AG08395 (cell line): Measurements from ENCODE around the gene NAV2.

Experiments
- DNase-seq: peaks from one replicate; pipeline ENCODE4 v3.0.0; 2012; ENCODE audit warnings: mixed read lengths, low spot score

The NAV2 gene

DNA sequence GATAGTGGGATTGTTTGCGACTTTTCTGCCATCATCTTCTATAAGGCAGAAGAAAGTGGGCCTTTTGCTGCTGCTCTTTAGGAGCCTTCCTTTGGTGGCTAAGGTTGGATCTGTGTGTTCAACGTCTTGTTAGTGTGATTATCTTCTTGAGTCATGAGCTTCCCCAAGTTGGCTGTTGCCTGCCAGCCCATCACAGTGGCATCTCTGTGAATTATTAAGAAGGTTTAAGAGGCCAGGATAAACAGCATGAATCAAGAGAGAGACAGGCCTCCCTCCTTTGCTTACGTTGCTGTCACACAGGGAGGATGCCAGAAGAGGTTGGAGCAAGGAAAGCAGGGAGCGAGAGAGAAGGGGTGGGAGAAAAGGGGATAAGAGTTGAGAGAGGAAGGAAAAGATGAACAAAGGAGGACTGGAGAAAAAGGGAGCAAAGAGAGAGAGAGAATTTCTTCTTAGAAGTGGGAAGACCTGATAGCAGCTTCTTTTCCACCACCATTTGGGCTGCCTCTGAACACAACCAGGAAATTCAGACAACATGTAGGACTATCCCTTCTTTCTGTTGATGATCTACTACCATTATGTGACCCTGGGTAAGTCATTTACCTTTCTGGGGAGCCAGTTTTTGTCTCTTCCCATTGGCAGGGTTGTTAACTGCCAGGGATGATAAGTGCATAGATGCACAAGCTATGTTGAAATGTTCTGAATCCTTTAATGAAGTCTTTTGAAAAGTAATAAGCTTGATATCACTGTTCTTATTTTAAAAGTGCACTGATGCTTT lies 126.5 kb downstream of the NAV2 start:
- DNase-seq, result no peak

DNA sequence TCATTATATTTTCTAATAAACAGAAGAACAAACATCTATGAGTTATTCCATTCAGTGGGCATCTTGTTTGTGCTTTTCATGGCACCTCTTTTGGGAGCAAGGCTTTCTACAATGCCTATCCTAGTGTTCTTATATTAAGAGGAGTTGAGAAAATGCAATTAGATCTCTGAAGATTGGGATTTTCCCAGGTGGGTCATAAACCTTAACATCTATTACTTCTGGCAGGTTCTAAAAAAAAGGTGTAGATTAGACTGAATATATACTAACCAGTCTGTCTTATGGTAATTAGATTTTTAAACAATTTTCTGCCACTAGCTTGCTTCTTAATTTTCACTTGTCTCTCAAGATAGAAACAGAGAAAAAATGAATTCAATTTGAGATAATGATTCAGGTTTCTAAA lies 128.3 kb downstream of the NAV2 start:
- no peak for DNase-seq

DNA sequence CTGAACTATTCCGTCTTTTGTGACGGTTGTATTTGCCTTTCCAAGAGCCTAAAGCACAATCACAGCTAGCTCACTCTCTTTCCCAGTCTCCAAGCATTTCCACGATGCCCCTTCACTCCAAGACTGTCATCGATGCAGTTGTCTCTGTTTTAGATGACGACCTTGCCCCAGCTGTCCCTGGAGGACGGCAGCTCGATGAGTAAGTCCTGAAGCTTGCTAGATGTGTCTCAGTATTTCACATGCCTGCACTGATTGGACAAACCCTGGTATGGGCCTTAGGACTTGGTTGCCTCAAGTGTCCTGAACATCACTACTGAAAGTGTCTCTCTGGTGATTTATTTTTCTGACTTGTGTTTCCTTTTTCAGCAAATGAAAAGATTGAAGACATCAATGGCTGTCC lies 129.9 kb downstream of the NAV2 start:
- peak; percentile 68 for DNase-seq

DNA sequence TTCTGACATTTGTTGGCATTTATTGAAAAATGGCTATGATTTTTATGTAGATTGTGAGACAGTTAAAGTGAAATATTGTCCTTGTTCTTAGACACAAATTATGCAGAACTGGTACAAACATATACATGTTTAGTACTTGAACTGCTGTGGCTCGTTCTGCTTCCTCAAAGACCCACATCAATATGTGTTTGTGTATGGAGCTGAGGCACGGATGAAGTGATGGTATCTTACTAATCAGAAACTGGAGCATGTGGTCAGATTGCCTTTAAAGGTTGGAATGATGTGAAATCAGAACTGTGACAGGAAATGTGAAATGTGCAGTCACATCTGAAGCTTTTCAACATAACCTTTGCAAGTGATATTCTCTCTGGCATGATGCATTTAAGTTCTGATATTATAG lies 130.4 kb downstream of the NAV2 start:
- no peak for DNase-seq

DNA sequence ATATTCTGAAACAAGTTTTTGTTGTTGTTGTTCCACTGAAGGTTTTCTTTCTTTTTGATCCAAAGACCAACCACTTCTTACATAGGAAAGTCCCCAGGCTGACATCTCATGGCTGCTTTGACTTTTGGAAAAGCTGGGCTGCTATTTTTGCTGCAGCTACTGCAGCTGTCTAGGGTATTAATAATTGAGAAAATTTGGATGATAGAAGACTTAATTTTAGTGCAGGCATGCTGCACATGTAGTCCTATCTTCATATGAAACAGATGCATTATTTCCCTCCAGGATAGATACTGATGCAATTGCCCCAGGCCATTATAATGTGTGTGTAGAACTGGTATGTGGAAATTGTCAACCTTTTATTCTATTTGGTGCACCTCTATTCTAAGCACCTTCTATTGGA lies 131.4 kb downstream of the NAV2 start:
- DNase-seq, result no peak

DNA sequence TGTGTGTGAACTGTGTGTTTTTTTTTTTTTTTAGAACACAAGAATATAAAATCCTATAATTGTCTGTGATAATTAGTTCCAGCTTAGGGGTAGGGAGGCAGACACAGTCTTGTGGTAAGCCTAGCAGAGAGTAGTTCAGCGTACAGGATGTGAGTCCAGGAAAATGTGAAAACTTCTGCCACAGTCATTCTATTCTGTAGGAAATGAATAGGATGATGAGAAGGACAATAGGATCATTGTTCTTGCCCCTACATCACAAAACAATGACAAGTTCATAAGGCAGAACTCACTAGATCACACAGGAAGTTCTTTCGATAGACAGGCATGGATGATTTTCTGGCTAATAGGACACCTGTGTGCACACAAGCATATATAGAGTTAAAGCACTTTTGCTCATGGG lies 132.2 kb downstream of the NAV2 start:
- DNase-seq, result no peak

DNA sequence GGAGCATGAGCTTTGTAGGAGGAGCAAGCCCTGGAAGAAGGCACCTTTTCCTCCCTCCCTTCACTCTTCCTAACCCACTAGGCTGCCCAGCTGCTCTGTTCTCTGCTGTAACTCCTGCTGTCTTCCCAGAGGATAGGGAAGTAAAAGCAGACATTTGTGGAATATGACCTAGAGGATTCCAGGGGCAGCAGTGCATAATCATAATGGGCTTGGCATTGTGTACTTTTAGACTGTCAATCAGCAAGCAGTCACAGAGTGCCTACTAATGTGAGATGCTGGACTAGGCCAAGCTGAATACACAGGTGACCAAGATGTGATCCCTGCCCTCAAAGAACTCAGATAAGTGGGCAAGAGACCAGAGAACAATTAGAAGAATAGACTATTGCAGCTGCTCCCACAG lies 133.0 kb downstream of the NAV2 start:
- DNase-seq, result no peak

DNA sequence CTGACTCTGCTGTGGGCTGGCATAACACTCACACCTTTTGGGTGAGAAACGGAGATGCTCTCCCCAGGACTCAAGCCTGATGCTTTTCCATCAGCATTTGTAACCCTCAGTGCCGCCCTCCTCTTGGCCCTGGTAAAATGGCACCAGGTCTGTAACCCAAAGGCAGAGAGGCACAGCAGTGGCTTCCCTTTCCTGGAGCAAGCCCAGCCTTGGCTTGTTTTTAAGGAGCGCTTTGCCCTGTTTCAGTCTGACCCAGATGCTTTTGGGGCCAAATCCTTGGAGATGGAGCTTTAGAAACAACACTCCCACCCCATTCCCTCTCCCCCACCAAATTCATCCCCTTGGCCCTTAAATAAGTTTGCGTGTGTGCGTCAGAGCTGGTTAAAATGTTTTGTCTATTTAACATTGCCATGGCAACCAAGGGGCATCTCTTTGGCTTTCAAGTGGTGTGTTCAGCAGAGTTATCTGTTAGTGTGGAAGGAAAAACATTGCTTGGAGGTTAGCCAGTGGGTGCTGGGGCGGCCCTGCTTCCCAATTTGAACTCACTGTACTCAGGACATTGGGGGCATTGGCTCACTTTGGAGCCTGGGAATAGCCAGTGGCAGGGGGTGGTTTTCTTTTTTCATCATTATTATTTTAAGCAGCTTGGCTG lies 134.1 kb downstream of the NAV2 start:
- DNase-seq, result no peak

DNA sequence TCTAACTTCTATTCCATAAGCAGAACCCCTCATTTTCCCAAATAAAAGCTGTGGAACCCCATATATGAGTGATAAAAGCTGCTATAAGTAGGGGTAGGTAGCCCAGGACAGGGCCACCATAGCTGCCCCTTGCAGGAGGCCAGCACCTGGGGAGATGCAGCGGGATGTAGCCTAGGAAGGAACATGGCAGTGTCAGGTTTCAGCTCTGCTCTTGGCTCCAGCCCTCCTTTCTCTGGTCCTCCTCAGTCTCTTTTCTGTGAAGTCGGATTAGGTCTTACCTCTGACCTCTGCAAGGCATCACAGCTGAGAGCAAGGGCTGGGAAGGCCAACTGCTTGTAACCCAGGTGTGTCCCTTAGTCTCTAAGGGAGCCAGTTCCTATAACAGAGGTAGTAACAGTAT lies 135.6 kb downstream of the NAV2 start:
- no peak for DNase-seq

DNA sequence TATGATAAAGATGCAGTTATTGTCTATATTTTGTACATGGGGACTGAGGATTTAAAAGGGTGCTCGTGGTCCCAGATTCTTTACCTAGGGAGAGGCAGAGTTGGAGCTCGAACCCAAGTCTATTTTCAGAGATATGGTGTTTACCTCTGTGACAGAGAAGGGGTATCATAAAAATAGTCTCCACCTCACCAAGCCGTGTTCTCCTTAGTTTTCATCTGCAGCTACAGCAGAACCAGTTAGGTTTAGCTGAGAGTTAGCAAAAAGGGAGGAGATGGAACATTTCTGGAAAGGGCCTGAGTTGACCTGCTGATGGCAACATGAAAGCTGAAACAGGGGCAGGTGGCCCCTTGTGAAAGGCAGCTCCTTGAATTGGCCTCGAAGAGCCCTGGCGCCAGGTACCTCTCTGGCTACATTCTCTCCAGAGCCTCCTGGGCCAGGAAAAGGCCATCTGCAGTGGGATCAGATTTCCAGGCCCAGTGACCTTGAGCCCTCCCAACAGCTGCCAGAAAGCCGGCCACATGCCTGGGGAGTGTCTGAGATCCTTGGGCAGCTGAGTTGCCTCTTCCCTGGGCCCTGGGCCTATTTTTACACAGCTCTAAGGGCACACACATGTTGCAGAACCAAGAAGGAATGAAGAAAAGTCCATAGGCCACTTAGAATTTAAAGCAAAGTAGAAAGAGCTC lies 136.6 kb downstream of the NAV2 start:
- DNase-seq, result no peak

DNA sequence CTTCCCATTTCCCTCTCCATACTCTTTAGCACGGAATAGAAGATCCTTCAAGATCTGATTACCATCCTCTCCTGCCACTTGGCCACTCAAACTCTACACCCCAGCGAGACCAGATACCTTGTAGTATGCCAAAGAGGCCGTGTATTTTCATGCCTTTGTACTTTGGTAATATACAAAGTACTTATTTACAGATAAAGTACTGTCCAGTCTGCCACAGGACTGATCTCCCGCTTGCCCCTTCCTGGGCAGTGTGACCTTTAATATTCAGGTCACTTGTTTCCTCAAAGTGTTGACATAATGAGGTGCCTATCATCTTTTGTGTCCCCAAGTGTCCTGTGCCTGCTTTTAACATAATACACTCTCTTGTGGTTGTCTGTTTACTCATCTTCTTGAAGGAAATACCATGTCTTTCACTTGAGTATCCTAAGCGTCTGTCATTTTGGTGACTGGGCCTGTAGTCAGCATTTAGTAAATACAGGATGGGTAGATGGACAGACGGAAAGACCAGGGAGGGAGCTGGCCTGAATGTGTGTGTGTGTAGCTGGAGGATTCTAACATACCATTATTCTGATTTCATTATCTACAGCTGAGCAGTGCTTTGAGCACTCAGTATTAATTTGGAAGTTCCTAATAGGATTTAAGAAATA lies 137.4 kb downstream of the NAV2 start:
- DNase-seq, result no peak

DNA sequence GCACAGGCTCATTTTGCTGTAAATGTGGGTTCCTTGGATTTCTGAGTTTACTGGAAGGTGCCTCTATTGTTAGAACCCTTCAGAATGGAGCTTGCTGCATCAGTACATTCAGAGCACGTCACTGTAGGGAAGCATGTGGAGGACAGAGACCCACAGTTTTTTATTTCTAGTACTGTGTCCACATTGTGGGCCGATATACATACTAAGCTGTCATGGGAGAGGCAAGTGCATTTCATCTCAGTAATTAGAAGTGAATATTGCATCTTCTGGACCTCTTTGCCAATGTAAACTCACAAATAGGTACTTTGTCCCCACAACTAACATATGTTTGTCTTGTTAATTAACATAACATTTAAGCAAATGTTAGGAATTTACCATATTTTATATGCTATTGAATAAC lies 139.7 kb downstream of the NAV2 start:
- no peak for DNase-seq

DNA sequence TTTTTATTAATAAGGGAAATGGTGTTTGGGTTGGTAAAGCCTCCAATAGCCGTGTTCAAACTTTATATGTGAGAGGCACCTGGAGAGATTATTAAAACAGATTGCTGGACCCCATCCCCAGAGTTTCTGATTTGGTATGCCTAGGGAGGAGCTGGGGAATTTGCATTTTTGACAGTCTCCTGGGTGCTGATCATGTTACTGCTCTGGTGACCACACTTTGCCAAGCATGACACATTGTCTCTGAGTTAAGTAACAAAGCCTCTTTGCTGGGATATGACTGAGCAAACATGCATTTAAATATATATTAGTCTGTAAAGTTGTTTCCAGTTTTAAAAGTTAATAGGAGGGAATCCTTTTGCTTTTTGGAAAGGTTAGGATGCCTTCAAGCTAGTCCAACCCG lies 140.4 kb downstream of the NAV2 start:
- peak; percentile 76 for DNase-seq

DNA sequence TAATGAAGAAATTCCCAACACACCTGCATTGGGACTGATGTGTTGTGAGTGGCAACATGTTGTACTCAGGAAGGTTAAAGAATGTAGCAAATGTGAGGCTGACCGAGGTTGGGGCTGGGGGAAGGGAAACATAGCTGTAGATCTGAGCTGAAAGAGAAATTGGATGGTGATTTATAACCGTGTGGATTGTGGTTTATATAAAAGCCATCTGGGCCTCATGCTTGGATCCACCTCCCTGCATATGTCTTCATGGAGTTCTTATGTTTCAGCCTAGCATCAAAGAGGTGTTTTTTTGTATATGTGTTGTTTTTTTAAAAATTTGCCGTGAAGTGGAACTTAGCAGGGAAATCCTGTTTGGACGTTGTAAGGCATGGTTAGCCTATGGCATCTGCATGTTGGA lies 141.3 kb downstream of the NAV2 start:
- peak; percentile 16 for DNase-seq

DNA sequence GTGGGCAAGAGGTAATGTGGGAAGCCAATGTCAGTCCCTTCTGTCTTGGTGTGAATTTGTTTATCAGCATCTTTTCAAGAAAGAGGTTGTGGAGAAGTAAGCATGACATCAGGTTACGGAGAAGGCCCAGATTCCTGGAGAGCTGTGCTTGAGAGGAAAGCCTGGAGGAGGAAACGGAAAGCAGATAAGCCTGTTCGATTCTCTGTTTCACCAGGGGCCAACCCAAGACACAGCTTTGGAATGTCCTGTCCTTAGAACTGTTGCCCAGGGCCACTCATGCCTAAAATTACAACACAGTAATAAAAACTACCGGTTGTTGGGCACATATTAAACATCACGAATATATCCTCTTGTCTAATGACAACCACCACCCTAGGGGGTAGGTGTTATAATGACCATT lies 148.5 kb downstream of the NAV2 start:
- DNase-seq, result no peak

DNA sequence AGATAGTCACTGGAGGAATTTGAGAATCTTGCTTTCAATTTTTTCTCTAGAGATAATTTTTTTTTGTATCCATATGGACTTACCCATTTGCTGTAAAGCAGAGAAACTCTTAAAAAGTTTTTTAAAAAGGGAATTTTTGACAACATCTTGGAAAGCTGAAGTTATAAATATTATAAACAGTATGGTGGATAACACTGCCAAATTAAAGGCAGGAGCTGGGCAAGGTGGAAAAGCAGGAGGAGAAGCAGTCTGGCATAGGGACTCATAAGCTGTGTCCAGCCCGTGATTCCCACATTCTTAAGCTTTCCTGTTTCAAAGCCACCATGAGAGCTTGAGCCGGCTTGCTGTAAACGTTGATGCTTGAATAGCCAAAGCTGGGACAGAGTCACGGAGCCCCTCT lies 149.5 kb downstream of the NAV2 start:
- no peak for DNase-seq

DNA sequence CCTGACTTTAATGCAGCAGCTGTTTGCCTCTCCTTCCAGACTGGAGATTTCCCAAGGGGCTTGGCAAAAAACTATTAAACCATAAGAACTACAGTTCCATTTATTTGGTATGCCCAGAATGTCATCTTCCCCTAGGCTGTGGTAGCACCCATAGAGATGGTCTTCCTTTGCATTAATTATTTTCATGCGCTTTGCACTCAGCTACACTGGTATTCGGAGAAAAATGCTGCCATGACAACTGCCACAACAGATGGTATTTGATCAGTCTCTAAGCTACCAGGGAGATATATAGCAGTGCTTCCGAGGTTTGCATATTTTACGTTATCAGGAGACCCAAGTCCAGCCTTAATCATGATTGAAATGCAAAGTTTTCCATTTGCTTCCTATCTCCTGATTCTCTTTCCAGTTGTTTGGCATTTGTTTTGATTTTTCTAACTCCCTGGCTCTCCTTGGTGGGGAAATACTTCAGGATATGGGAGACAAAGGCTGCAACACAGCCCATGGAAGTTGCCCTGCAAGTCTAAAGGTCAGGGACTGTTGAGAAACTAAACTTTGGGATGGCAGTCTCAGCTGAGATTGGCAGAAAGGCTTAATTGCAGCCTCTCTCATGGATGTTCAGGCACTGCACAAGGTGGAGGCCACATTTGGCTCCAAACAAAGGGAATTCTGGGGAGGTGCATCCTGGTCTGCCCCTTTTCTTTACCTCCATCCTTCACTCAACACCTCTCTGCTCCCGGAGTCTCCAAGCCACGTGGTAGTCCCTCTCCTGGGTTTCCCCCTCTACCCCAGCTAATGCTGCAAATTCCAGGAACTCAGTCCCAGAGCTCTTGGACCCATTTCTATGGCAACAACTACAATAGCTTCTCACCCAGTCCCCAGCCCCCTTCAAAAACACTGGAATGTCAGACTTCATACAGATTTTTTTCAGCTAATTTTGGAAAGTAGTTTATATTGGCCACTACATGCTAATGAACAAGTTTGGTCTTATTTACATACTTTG lies 151.8 kb downstream of the NAV2 start:
- DNase-seq, result no peak

DNA sequence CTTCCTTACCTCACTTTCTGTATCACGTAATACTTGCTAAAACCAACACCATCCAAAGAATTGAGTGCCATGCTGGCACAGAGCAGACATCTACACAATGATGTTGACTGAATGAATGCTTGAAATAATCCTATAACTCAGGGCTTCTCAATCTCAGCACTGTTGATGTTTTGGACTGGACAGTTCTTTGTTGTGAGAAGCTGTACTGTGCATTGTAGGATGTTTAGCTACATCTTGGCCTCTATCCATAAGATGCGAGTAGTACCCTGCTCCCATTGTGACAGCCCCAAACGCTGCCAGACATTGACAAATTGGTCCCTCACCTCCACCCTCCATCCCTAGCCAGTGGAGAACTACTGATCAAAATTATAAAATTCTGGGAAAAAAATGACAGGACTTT lies 153.4 kb downstream of the NAV2 start:
- no peak for DNase-seq

DNA sequence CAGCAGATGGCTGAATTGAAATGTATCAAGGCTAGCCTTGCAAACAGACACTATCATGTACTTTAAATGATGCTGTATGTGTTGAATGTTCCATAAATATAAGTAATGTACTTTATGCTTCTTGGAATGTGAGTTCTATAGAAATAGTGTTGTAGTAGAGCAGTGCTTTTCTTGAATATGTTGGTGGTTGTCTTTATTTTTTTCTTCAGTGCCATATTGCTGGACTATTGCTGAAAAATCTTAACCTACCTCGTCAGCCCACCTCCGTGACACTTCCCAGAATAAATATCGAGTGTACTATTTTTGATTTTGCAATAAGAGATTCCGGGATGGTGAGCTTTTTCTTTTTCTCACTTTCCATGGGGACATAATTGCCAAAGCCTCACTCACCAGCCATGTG lies 153.9 kb downstream of the NAV2 start:
- DNase-seq, result no peak

DNA sequence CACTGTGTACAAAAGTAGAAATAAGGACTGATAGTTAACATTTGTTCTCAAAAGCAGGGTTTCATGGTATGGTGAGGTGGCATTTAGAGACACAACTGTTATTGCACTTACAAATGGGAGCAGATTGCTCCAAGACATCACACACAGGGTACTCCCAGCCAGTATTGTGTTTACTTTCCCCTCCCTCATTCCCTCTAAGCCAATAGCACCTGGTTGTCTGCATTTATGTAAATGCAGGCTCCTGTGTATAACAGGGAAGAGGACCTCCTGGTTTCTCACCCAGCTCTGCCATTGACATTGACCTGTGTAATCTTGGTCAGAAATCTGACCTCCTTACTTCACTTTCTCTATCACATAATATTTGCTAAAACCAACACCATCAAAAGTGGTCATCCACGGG lies 154.4 kb downstream of the NAV2 start:
- no peak for DNase-seq

DNA sequence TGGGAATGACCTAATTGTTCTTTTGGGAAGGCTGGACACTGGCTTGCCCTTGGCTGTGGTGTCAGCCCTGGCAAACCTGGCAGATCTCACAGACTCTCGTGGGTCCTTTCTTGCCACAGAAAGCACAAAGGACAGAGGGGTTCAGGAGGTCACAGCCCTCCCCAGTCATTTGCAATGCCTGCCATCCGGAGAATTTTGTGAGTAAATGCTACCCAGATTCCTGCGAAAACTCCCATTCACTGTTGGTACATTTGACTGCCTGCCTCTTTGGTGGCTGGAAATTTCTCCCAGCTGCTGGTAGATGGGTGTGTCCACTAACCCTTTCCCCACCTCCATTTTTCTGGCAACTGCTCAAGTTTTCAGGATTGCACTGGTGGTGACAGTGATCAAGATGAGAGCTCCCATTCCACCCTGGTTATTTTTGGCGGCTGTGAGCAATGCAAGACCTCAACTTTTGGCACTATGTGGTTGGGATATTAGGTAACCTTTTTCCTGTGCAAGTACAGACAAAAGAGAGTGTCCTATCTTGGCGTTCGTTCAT lies 155.7 kb downstream of the NAV2 start:
- peak; percentile 84 for DNase-seq
